Neural cell (in vitro differentiated cells): ENCODE data around the gene SGCE.

Source experiments
- CTCF ChIP-seq: fragments of 450-650 bp; IDR thresholded peaks from 2 replicates; pipeline ENCODE4 v1.5.1; 2014; ENCODE audit warnings: antibody characterized with exemption, mild to moderate bottlenecking, moderate library complexity; ENCODE audit not compliant: poor library complexity, severe bottlenecking
- EP300 ChIP-seq: fragments of 450-650 bp; conservative IDR thresholded peaks from 2 replicates; pipeline ENCODE4 v1.6.1; 2014; ENCODE audit warnings: antibody characterized with exemption, mild to moderate bottlenecking, moderate library complexity; ENCODE audit not compliant: poor library complexity, severe bottlenecking
- EZH2 ChIP-seq: fragments of 200-600, 300-800 bp; shearing (Covaris generic), sonication (generic); IDR thresholded peaks from 2 replicates; pipeline ENCODE4 v1.6.1; 2014; ENCODE audit warnings: antibody characterized with exemption, low read length, borderline replicate concordance, mild to moderate bottlenecking; ENCODE audit not compliant: insufficient read depth, poor library complexity, severe bottlenecking
- MXI1 ChIP-seq: fragments of 450-650 bp; conservative IDR thresholded peaks from 2 replicates; pipeline ENCODE4 v1.6.1; 2014; ENCODE audit warnings: antibody characterized with exemption, mild to moderate bottlenecking; ENCODE audit not compliant: poor library complexity, severe bottlenecking
- POLR2AphosphoS5 ChIP-seq: IDR thresholded peaks from 2 replicates; pipeline ENCODE4 v1.6.1; 2012
- RAD21 ChIP-seq: fragments of 450-650 bp; conservative IDR thresholded peaks from 2 replicates; pipeline ENCODE4 v1.6.1; 2014; ENCODE audit warnings: antibody characterized with exemption, mild to moderate bottlenecking, moderate library complexity
- REST ChIP-seq: IDR thresholded peaks from 2 replicates; pipeline ENCODE4 v1.6.1; 2012; ENCODE audit warnings: borderline replicate concordance
- TAF1 ChIP-seq: IDR thresholded peaks from 2 replicates; pipeline ENCODE4 v1.6.1; 2012; ENCODE audit warnings: low read depth

GRCh38 chr7:94697035-94697974, 41.4 kb upstream of the SGCE start:
- TF ChIP-seq CTCF (no peak), POLR2AphosphoS5 (no peak), EZH2 (no peak), MXI1 (no peak), TAF1 (no peak), EP300 (no peak), REST (no peak), RAD21 (no peak)
